Erythroblast (primary cell): ENCODE data around the gene ZNF135.

Experiments
- GATA1 ChIP-seq: IDR thresholded peaks from 2 replicates; pipeline ENCODE4 v1.6.1; 2011; ENCODE audit warnings: low read depth, mild to moderate bottlenecking, control low read depth, low read length, moderate library complexity
- POLR2A ChIP-seq: IDR thresholded peaks from 2 replicates; pipeline ENCODE4 v1.6.1; 2011; ENCODE audit warnings: mild to moderate bottlenecking, low read length

DNA sequence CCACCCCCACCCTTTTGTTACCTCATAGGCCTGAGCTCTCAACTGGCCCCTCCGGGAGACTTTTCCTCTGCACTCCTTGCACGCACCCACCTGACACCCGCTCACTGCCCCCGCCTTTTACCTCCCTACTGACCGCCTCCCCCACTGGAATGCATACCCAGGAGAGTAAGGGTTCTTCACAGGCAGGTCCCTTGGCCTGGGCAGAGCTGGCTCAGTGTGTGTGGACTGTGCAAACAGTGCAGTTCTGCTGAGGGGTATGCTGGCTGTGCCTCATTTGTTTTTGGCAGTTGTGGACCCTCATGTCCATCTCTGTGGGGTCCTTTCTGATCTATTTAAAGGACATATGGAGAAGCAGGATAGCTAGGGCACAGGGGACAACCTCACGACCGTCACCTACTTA lies 34.0 kb downstream of the ZNF135 start:
- TF ChIP-seq POLR2A = no peak
- TF ChIP-seq GATA1 = no peak
